HCT116 (cell line): ENCODE data around the gene STK24. TPM values are rescaled to one million over a fixed set of nuclear protein-coding genes. Genes with fewer than 3 reads are reported as not detected.

Source experiments
- ATAC-seq: fragments of 200-7000 bp; cut with Tn5 transposase; 2 replicates; pipeline ENCODE4 v1.9.1; 2020; ENCODE audit warnings: mild to moderate bottlenecking, moderate library complexity
- BruUV-seq: library from RNA; stranded (reverse); fragments of 400-500 nt; replicated peaks from 2 replicates; lab custom pipeline; 2021; lab: Mats Ljungman, UMichigan
- CTCF ChIA-PET: fragments of 300-600 bp; sonication (Branson Sonifier 250); formaldehyde crosslinking; loops from one replicate; lab custom pipeline; 2021; ENCODE audit warnings: antibody characterized with exemption; lab: Charles Lee
- POLR2A ChIA-PET: fragments of 300-600, 350-600 bp; sonication (Branson Sonifier 250); formaldehyde crosslinking; loops from one replicate; lab custom pipeline; 2021; ENCODE audit warnings: antibody characterized with exemption; lab: Charles Lee
- RAD21 ChIA-PET, 2 experiments: fragments of 300-600 bp; sonication (Branson Sonifier 250); formaldehyde crosslinking; loops; one replicate each; lab custom pipeline; 2023; ENCODE audit warnings: low total read pairs in 2 of 2; ENCODE audit not compliant: uncharacterized antibody in 2 of 2, unreplicated experiment in 2 of 2, low non-redundant PET in 1 of 2; lab: Charles Lee
- DNase-seq: peaks from one replicate; pipeline ENCODE4 v3.0.0-alpha.2; 2010; ENCODE audit warnings: low read depth, low spot score
- H2AFZ ChIP-seq: fragments of 200-600 bp; shearing (Covaris generic), sonication (generic); 2 replicates; pipeline ENCODE4 v1.6.1; 2017; ENCODE audit warnings: low read depth, mixed run types, mixed read lengths, antibody characterized with exemption, low read length; ENCODE audit not compliant: poor library complexity, severe bottlenecking
- H3K27ac ChIP-seq: 2 replicates; pipeline ENCODE4 v1.5.1; 2012; ENCODE audit warnings: low read depth, low read length
- H3K27me3 ChIP-seq: fragments of 200-600 bp; sonication (generic); 2 replicates; pipeline ENCODE4 v1.6.1; 2016; ENCODE audit warnings: mixed run types, low read length, mixed read lengths; ENCODE audit not compliant: insufficient read depth
- H3K36me3 ChIP-seq, 2 experiments: fragments of 200-500 bp in 1 of 2; fragments of 200-600 bp in 1 of 2; sonication (Bioruptor generic) in 1 of 2; sonication (generic) in 1 of 2; 2 replicates each; pipeline versions ENCODE4 v1.5.1 to v1.6.1; 2014 to 2016; ENCODE audit warnings: low read length in 2 of 2, inconsistent platforms in 1 of 2, mixed read lengths in 1 of 2, mixed run types in 1 of 2; ENCODE audit not compliant: insufficient read depth in 2 of 2, control insufficient read depth in 1 of 2
- H3K4me1 ChIP-seq, 2 experiments: fragments of 200-600 bp in 1 of 2; sonication (generic) in 1 of 2; 2 replicates each; pipeline versions ENCODE4 v1.5.1 to v1.6.1; 2012 to 2017; ENCODE audit warnings: low read length in 2 of 2, inconsistent platforms in 1 of 2, mild to moderate bottlenecking in 1 of 2, mixed read lengths in 1 of 2, mixed run types in 1 of 2, moderate library complexity in 1 of 2; ENCODE audit not compliant: insufficient read depth in 2 of 2, control insufficient read depth in 1 of 2
- H3K4me2 ChIP-seq: fragments of 200-600 bp; sonication (generic); 2 replicates; pipeline ENCODE4 v1.6.1; 2017; ENCODE audit warnings: mixed run types, low read length, mixed read lengths
- H3K4me3 ChIP-seq, 2 experiments: fragments of 200-600 bp in 1 of 2; sonication (generic) in 1 of 2; replicated peaks in 1 of 2; 2 replicates each; pipeline ENCODE4 v1.5.1; 2011 to 2016; ENCODE audit warnings: low read length in 2 of 2, control low read depth in 1 of 2, low read depth in 1 of 2, mild to moderate bottlenecking in 1 of 2, mixed read lengths in 1 of 2, mixed run types in 1 of 2
- H3K79me2 ChIP-seq: fragments of 200-600 bp; sonication (generic); 2 replicates; pipeline ENCODE4 v1.6.1; 2017; ENCODE audit warnings: mild to moderate bottlenecking, mixed run types, low read length, moderate library complexity, mixed read lengths; ENCODE audit not compliant: insufficient read depth
- H3K9ac ChIP-seq: fragments of 200-600 bp; sonication (generic); 2 replicates; pipeline ENCODE4 v1.6.1; 2016; ENCODE audit warnings: low read length, mixed read lengths
- H3K9me2 ChIP-seq: fragments of 200-600 bp; sonication (generic), shearing (Covaris generic); 2 replicates; pipeline ENCODE4 v1.6.1; 2017; ENCODE audit warnings: mixed run types, mild to moderate bottlenecking, moderate library complexity; ENCODE audit not compliant: insufficient read depth
- H3K9me3 ChIP-seq, 2 experiments: fragments of 200-500 bp in 1 of 2; fragments of 200-600 bp in 1 of 2; sonication (Bioruptor generic) in 1 of 2; sonication (generic) in 1 of 2; 2 replicates each; pipeline ENCODE4 v1.6.1; 2014 to 2017; ENCODE audit warnings: low read length in 2 of 2, mixed read lengths in 2 of 2, inconsistent platforms in 1 of 2, low read depth in 1 of 2, mild to moderate bottlenecking in 1 of 2, mixed run types in 1 of 2, moderate library complexity in 1 of 2; ENCODE audit not compliant: control insufficient read depth in 1 of 2, insufficient read depth in 1 of 2
- H4K20me1 ChIP-seq: fragments of 200-600 bp; sonication (generic), shearing (Covaris generic); 2 replicates; pipeline ENCODE4 v1.6.1; 2017; ENCODE audit warnings: mixed run types, mild to moderate bottlenecking, moderate library complexity; ENCODE audit not compliant: insufficient read depth
- CEBPB ChIP-seq: IDR thresholded peaks from 2 replicates; pipeline ENCODE4 v1.6.1; 2012; ENCODE audit warnings: low read depth
- EGR1 ChIP-seq: IDR thresholded peaks from 2 replicates; pipeline ENCODE4 v1.6.1; 2012; ENCODE audit warnings: low read depth
- EZH2 ChIP-seq: fragments of 200-600 bp; sonication (generic); IDR thresholded peaks from 2 replicates; pipeline ENCODE4 v1.6.1; 2017; ENCODE audit warnings: antibody characterized with exemption, mixed run types
- FOSL1 ChIP-seq: IDR thresholded peaks from 2 replicates; pipeline ENCODE4 v1.6.1; 2012; ENCODE audit warnings: low read depth
- JUND ChIP-seq: IDR thresholded peaks from 2 replicates; pipeline ENCODE4 v1.6.1; 2012
- intact Hi-C: fragments of 100-400 bp; cut with micrococcal nuclease; formaldehyde crosslinking; loops from 2 replicates; pipeline ENCODE4 v1.10.0; 2022
- total RNA-seq: library from RNA; stranded (reverse); gene quantifications from one replicate; pipeline ENCODE4 v1.2.1, GENCODE V29; 2021; ENCODE audit not compliant: unreplicated experiment
- TF ChIP-seq, protein P1 (sequence below): IDR thresholded peaks from 2 replicates; pipeline ENCODE4 v1.6.1; 2012; ENCODE audit warnings: low read depth
- TF ChIP-seq, protein P2 (sequence below): IDR thresholded peaks from 2 replicates; pipeline ENCODE4 v1.6.1; 2011; ENCODE audit warnings: mild to moderate bottlenecking, low read length, moderate library complexity; ENCODE audit not compliant: insufficient replicate concordance; ENCODE audit errors: extremely low read depth

STK24 gene
- total RNA-seq, 1 experiment from 2014 or later: 137 TPM

DNA sequence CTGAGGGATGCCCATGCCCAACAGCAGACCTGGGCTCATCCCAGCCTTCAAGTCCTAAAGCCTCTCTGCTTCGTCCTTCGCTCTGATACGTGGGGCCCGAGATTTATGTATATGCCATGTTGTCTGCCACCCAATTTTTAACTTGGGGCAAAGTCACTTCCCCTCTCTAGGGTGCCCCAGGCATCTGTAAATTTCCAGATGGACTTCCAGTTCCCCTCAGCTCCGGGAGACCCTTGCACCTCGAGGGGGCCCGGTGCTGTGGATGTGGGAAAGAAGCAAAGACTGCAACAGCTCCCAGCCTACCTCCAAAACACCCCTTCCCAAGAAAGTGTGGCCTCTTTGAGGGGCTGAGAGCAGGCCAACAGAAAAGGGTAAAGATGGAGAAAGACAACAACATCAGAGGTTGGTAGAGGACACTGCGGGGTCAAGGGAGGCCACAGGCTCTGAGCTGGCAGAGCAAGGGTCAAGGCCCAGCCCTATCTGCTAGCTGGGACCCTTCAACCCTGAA is 97.4 kb downstream of the STK24 start (continued):
- TF ChIP-seq, protein P1, sequence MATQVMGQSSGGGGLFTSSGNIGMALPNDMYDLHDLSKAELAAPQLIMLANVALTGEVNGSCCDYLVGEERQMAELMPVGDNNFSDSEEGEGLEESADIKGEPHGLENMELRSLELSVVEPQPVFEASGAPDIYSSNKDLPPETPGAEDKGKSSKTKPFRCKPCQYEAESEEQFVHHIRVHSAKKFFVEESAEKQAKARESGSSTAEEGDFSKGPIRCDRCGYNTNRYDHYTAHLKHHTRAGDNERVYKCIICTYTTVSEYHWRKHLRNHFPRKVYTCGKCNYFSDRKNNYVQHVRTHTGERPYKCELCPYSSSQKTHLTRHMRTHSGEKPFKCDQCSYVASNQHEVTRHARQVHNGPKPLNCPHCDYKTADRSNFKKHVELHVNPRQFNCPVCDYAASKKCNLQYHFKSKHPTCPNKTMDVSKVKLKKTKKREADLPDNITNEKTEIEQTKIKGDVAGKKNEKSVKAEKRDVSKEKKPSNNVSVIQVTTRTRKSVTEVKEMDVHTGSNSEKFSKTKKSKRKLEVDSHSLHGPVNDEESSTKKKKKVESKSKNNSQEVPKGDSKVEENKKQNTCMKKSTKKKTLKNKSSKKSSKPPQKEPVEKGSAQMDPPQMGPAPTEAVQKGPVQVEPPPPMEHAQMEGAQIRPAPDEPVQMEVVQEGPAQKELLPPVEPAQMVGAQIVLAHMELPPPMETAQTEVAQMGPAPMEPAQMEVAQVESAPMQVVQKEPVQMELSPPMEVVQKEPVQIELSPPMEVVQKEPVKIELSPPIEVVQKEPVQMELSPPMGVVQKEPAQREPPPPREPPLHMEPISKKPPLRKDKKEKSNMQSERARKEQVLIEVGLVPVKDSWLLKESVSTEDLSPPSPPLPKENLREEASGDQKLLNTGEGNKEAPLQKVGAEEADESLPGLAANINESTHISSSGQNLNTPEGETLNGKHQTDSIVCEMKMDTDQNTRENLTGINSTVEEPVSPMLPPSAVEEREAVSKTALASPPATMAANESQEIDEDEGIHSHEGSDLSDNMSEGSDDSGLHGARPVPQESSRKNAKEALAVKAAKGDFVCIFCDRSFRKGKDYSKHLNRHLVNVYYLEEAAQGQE: no peak
- no peak for TF ChIP-seq FOSL1

DNA sequence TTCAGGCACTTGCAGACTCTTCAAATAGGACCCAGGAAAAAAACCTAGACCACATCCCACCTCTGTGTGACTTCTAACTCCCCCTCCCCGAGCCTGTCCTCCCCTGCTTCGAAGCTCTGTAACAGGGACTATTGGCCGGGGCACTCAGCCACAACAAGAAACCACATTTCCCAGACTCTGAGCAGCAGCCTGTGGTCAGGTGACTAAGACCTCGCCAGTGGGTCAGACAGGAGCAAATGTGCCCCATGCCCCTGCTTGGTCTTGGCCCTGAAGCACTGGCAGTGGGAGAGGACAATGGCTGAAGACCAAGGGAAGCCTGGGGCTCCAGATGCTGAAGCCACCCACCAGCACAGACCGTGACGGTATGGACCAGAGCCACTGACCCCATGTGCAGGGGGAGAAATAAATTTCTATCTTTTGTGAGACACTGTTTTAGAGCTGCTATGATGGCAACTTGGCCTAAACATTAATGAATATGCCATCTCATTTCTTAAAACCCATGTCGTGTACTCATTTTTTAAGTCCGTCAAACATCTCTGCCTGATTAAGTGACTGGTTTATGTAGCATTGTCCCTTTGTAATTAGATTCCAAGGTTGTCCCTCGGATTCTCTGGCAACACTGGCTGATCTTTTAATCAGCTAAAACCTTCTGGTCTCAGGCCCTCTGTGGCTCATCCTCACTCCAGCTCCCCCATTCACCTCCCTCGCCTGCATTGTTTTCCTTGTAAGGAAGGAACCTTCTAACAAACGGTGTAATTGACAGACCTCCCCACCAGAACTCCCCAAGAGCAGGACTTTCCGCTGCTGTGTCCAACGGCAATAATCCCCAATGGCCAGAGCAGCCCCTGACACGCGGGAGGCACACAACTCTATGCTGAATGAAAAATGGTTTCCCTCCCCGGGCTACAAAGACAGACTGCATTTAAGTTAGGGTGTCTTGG is 98.4 kb downstream of the STK24 start:
- no TSS peak for BruUV-seq
- no peaks in the 10 kb centered on the region for H3K9me3 ChIP-seq
- intact Hi-C loops: no loop called here
- DNase-seq: no peak
- H3K79me2 ChIP-seq: peaks cover 85% of the 10 kb centered on the region
- peak overlapping the region; percentile 71 for H3K4me2 ChIP-seq
- ChIA-PET POLR2A (no interaction called here), CTCF (interaction anchor here (0.8 kb wide), 1 partner anchor 30 kb away, joined by 3 read pairs; no protein-coding TSS in a partner anchor), RAD21 (no interaction called here)
- H3K4me1 ChIP-seq: peaks cover 35 to 71% of the 10 kb centered on the region in 2 experiments
- H3K9ac ChIP-seq: no peak overlapping the region
- H3K4me3 ChIP-seq: no peak overlapping the region
- H3K27me3 ChIP-seq: no peaks in the 10 kb centered on the region
- no peaks in the 10 kb centered on the region for H3K9me2 ChIP-seq
- peaks cover 3 to 19% of the 10 kb centered on the region in 2 experiments; a peak in 2 of 4 replicates for H3K36me3 ChIP-seq
- H4K20me1 ChIP-seq: 0 out of 2 replicates have a peak, but pooled peaks cover 3% of the 10 kb centered on the region
- no peak for TF ChIP-seq CEBPB
- no peak for TF ChIP-seq EGR1
- TF ChIP-seq, protein P2, sequence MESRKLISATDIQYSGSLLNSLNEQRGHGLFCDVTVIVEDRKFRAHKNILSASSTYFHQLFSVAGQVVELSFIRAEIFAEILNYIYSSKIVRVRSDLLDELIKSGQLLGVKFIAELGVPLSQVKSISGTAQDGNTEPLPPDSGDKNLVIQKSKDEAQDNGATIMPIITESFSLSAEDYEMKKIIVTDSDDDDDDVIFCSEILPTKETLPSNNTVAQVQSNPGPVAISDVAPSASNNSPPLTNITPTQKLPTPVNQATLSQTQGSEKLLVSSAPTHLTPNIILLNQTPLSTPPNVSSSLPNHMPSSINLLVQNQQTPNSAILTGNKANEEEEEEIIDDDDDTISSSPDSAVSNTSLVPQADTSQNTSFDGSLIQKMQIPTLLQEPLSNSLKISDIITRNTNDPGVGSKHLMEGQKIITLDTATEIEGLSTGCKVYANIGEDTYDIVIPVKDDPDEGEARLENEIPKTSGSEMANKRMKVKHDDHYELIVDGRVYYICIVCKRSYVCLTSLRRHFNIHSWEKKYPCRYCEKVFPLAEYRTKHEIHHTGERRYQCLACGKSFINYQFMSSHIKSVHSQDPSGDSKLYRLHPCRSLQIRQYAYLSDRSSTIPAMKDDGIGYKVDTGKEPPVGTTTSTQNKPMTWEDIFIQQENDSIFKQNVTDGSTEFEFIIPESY: no peak
- no peak for TF ChIP-seq JUND
- no peak for TF ChIP-seq FOSL1
- TF ChIP-seq EZH2: no peak
- TF ChIP-seq, all 23 proteins: peak for 0
- no peak for ATAC-seq
- no peak overlapping the region for H2AFZ ChIP-seq
- no peak overlapping the region for H3K27ac ChIP-seq
